Esophagus muscularis mucosa (tissue), 4 donors: ENCODE results near the gene PNCK. TPM values are rescaled to one million over a fixed set of nuclear protein-coding genes. Genes with fewer than 3 reads are reported as not detected.

Experiments used
- DNase-seq: peaks from one replicate; pipeline ENCODE4 v3.0.0-alpha.2; 2017; ENCODE audit errors: extremely low spot score
- H3K27ac ChIP-seq, 4 donors: fragments of 200-600 bp; sonication (generic); replicated peaks in 1 of 4; 1 replicate in 3 of 4; 2 replicates in 1 of 4; pipeline ENCODE4 v1.5.1; 2016 to 2019; ENCODE audit warnings: mild to moderate bottlenecking in 1 of 4
- H3K27me3 ChIP-seq, 4 donors: fragments of 200-600 bp; sonication (generic); one replicate each; pipeline versions ENCODE4 v1.5.1 to v1.6.0; 2016 to 2019
- H3K36me3 ChIP-seq, 4 donors: fragments of 200-600 bp; sonication (generic); one replicate each; pipeline ENCODE4 v1.5.1; 2016 to 2019
- H3K4me1 ChIP-seq, 4 donors: fragments of 200-600 bp; sonication (generic); one replicate each; pipeline ENCODE4 v1.5.1; 2016 to 2019
- H3K4me3 ChIP-seq, 4 donors: fragments of 200-600 bp; sonication (generic); 1 replicate in 2 of 4; 2 replicates in 2 of 4; pipeline ENCODE4 v1.5.1; 2016 to 2019; ENCODE audit warnings: mild to moderate bottlenecking in 4 of 4, moderate library complexity in 1 of 4
- H3K9me3 ChIP-seq, 4 donors: fragments of 200-600 bp; sonication (generic); 1 replicate in 3 of 4; 2 replicates in 1 of 4; pipeline ENCODE4 v1.5.1; 2016 to 2019
- CTCF ChIP-seq, 3 experiments: fragments of 200-600 bp in 2 of 3; fragments of 450-650 bp in 1 of 3; sonication (generic) in 2 of 3; IDR thresholded peaks; one replicate each; pipeline ENCODE4 v1.5.1; 2017 to 2019; ENCODE audit warnings: antibody characterized with exemption in 3 of 3, mild to moderate bottlenecking in 2 of 3, moderate library complexity in 1 of 3
- EP300 ChIP-seq: sonication (generic); formaldehyde crosslinking; IDR thresholded peaks from one replicate; pipeline ENCODE4 v1.6.1; 2017; ENCODE audit warnings: antibody characterized with exemption
- POLR2A ChIP-seq: fragments of 450-650 bp; IDR thresholded peaks from one replicate; pipeline ENCODE4 v1.6.1; 2017; ENCODE audit warnings: antibody characterized with exemption, moderate library complexity, mild to moderate bottlenecking, low read depth
- POLR2AphosphoS5 ChIP-seq, 2 donors: sonication (generic); formaldehyde crosslinking; IDR thresholded peaks; one replicate each; pipeline ENCODE4 v1.6.1; 2017; ENCODE audit warnings: antibody characterized with exemption in 2 of 2
- whole genome bisulfite sequencing: methylation state at CpG from one replicate; pipeline ENCODE4 v1.1.5; 2018; 5-methylcytosine and 5-hydroxymethylcytosine counted together
- intact Hi-C: fragments of 100-400 bp; cut with DNase I; formaldehyde crosslinking; loops from one replicate; pipeline ENCODE4 v1.15.1; 2023
- total RNA-seq, 4 donors: library from RNA; depleted of rRNA; stranded (reverse); fragments of >200 nt; gene quantifications; one replicate each; pipeline versions ENCODE4 v1.1.0 to v1.2.1, GENCODE V29; 2016

PNCK gene
- total RNA-seq, 4 donors from 2014 or later: 20.5 to 67.8 (median 26.0) TPM

- Histone ChIP-seq H3K27me3 (peaks cover 0 to 83% (median 38%) of the 10 kb centered on the region in 4 donors), H3K36me3 (no peaks in the 10 kb centered on the region), H3K4me3 (peak within 1 kb of the TSS; percentile 23 to 34 (median 30)), H3K27ac (no peak within 1 kb of the TSS), H3K9me3 (peaks cover 0 to 7% (median 0%) of the 10 kb centered on the region in 4 donors), H3K4me1 (peaks cover 6 to 45% (median 41%) of the 10 kb centered on the region in 4 donors)
- WGBS: 30% methylated on average over 6 of the region's 53 CpGs
- TF ChIP-seq CTCF (IDR thresholded peaks at IDR 0.05) (no peak), POLR2AphosphoS5 (IDR thresholded peaks at IDR 0.05) (no peak), EP300 (no peak), POLR2A (no peak)
- intact Hi-C loops: no loop called here
- no peak for DNase-seq
These were observed 26.8 kb downstream of the PNCK start, which contains the start of gene DUSP9 for GRCh38 chrX:153646620-153647373. TSS of gene DUSP9 (plus strand) at chrX:153647203. CDS start at chrX:153647954, 751 bp downstream.

- WGBS: 75% methylated on average over 9 of the region's 10 CpGs
- H3K27me3 ChIP-seq: peaks cover 0 to 91% (median 39%) of the 10 kb centered on the region in 4 donors
- H3K27ac ChIP-seq: no peak overlapping the region
- H3K9me3 ChIP-seq: peaks cover 0 to 7% (median 0%) of the 10 kb centered on the region in 4 donors
- peaks cover 6 to 48% (median 44%) of the 10 kb centered on the region in 4 donors for H3K4me1 ChIP-seq
- intact Hi-C loops: no loop called here
- DNase-seq: no peak
- no peaks in the 10 kb centered on the region for H3K36me3 ChIP-seq
- H3K4me3 ChIP-seq: no peak overlapping the region
- TF ChIP-seq EP300: no peak
- TF ChIP-seq POLR2AphosphoS5 (IDR thresholded peaks at IDR 0.05): no peak
- TF ChIP-seq POLR2A: no peak
- TF ChIP-seq CTCF (IDR thresholded peaks at IDR 0.05): no peak
These were observed 27.6 kb downstream of the PNCK start for GRCh38 chrX:153645921-153646488.

- DNase-seq: no peak
- intact Hi-C loops: no loop called here
- H3K27me3 ChIP-seq: peaks cover 0 to 97% (median 39%) of the 10 kb centered on the region in 4 donors
- TF ChIP-seq POLR2AphosphoS5 (IDR thresholded peaks at IDR 0.05): no peak
- TF ChIP-seq POLR2A: no peak
- no peak for TF ChIP-seq EP300
- TF ChIP-seq CTCF (IDR thresholded peaks at IDR 0.05): no peak
- peaks cover 6 to 48% (median 44%) of the 10 kb centered on the region in 4 donors for H3K4me1 ChIP-seq
- no peak overlapping the region for H3K27ac ChIP-seq
- H3K36me3 ChIP-seq: no peaks in the 10 kb centered on the region
- H3K4me3 ChIP-seq: no peak overlapping the region
- WGBS: 71% methylated on average over 6 of the region's 6 CpGs
- peaks cover 0 to 7% (median 0%) of the 10 kb centered on the region in 4 donors for H3K9me3 ChIP-seq
These were observed 28.5 kb downstream of the PNCK start for GRCh38 chrX:153645151-153645550.

GRCh38 chrX:153644356-153645125 lies 29.1 kb downstream of the PNCK start:
- WGBS: 31% methylated on average over 27 of the region's 46 CpGs
- peaks cover 0 to 91% (median 39%) of the 10 kb centered on the region in 4 donors for H3K27me3 ChIP-seq
- H3K9me3 ChIP-seq: peaks cover 0 to 7% (median 0%) of the 10 kb centered on the region in 4 donors
- H3K27ac ChIP-seq: no peak overlapping the region
- H3K36me3 ChIP-seq: no peaks in the 10 kb centered on the region
- intact Hi-C loops: no loop called here
- peak overlapping the region in 1 of 4 donors; percentile 28 for H3K4me3 ChIP-seq
- TF ChIP-seq CTCF (IDR thresholded peaks at IDR 0.05) (no peak), POLR2AphosphoS5 (IDR thresholded peaks at IDR 0.05) (no peak), EP300 (no peak)
- peaks cover 6 to 48% (median 44%) of the 10 kb centered on the region in 4 donors for H3K4me1 ChIP-seq
- no peak for DNase-seq
